ENCODE data around the gene EEPD1.

GRCh38 chr7:36217211-36217960 is 64.3 kb downstream of the EEPD1 start:
- TF ChIP-seq POLR2A (IDR thresholded peaks at IDR 0.05; ENCODE audit: low read depth, low read length): no peak
- TF ChIP-seq POLR2AphosphoS5 (IDR thresholded peaks at IDR 0.05; ENCODE audit: low read depth, low read length): no peak
- TF ChIP-seq POU2F2 (IDR thresholded peaks at IDR 0.05; ENCODE audit: low read depth, low read length): no peak
- no peak for TF ChIP-seq TAF1 (IDR thresholded peaks at IDR 0.05; ENCODE audit: low read depth, low read length)
- TF ChIP-seq SPI1 (IDR thresholded peaks at IDR 0.05; ENCODE audit: low read depth, low read length): no peak
